Activated CD8-positive, alpha-beta memory T cell treated with anti-CD3 and anti-CD28 coated beads for 1 hour (primary cell): Measurements from ENCODE around the gene CELF1.
"Not testable (repeated sequence)": the region's sequence is repeated elsewhere in the genome, so short reads cannot be mapped to it uniquely, and the experiment has no call there.

Experiments
- DNase-seq, 2 donors: peaks; one replicate each; pipeline ENCODE4 v3.0.0-alpha.2; 2020; ENCODE audit warnings: low read depth in 1 of 2; ENCODE audit errors: extremely low read depth in 1 of 2

Gene CELF1

GRCh38 chr11:47577460-47578041 lies 24.6 kb upstream of the CELF1 start:
- DNase-seq: no peak

- DNase-seq: no peak
Observed at GRCh38 chr11:47573321-47573720, 20.4 kb upstream of the CELF1 start.

- DNase-seq: no peak
Observed at GRCh38 chr11:47572715-47573255, 19.9 kb upstream of the CELF1 start.

- DNase-seq: no peak
Observed at GRCh38 chr11:47571895-47572294, 19.0 kb upstream of the CELF1 start.

- no peak for DNase-seq
Observed at GRCh38 chr11:47571357-47571729, 18.4 kb upstream of the CELF1 start.

- no peak for DNase-seq
Observed at GRCh38 chr11:47570651-47571356, 17.9 kb upstream of the CELF1 start.

GRCh38 chr11:47569646-47570045 lies 16.7 kb upstream of the CELF1 start:
- no peak for DNase-seq

GRCh38 chr11:47566149-47566698 lies 13.3 kb upstream of the CELF1 start:
- no peak for DNase-seq

- peak in 1 of 2 donors; percentile 54 for DNase-seq
Observed at GRCh38 chr11:47565340-47566148, 12.6 kb upstream of the CELF1 start, which contains the start of gene PTPMT1. TSS of gene PTPMT1 (plus strand) at chr11:47565599. CDS start at chr11:47565623, 24 bp downstream.

- DNase-seq: no peak
Observed at GRCh38 chr11:47564933-47565339, 12.0 kb upstream of the CELF1 start.

GRCh38 chr11:47564366-47564765 lies 11.4 kb upstream of the CELF1 start:
- DNase-seq: not testable (repeated sequence)

GRCh38 chr11:47562393-47562792 lies 9.5 kb upstream of the CELF1 start:
- DNase-seq: not testable (repeated sequence)

GRCh38 chr11:47560426-47560825 lies 7.5 kb upstream of the CELF1 start:
- no peak for DNase-seq

GRCh38 chr11:47558695-47559094 lies 5.8 kb upstream of the CELF1 start:
- no peak for DNase-seq

- not testable (repeated sequence) for DNase-seq
Observed at GRCh38 chr11:47557004-47557403, 4.1 kb upstream of the CELF1 start.

- no peak for DNase-seq
Observed at GRCh38 chr11:47553406-47553743, 443 bp upstream of the CELF1 start.

- no peak for DNase-seq
Observed at GRCh38 chr11:47552056-47552565, 821 bp downstream of the CELF1 start.

- no peak for DNase-seq
Observed at GRCh38 chr11:47551086-47551485, 1.8 kb downstream of the CELF1 start.

GRCh38 chr11:47550288-47551047 lies 2.5 kb downstream of the CELF1 start:
- DNase-seq: no peak

- not testable (repeated sequence) for DNase-seq
Observed at GRCh38 chr11:47546274-47546673, 6.7 kb downstream of the CELF1 start.
